AG04450 (cell line): ENCODE data around the gene ADI1. TPM values are rescaled to one million over a fixed set of nuclear protein-coding genes. Genes with fewer than 3 reads are reported as not detected.
"Not testable (repeated sequence)": the region's sequence is repeated elsewhere in the genome, so short reads cannot be mapped to it uniquely, and the experiment has no call there.

Source experiments
- CTCF ChIA-PET: fragments of 300-600, 350-600 bp; formaldehyde crosslinking; extraction: SDS; loops from one replicate; lab custom pipeline; 2022; ENCODE audit warnings: antibody characterized with exemption, inconsistent platforms; lab: Charles Lee
- POLR2A ChIA-PET: fragments of 350-600 bp; formaldehyde crosslinking; extraction: SDS; loops from one replicate; lab custom pipeline; 2021; ENCODE audit warnings: antibody characterized with exemption, inconsistent platforms; lab: Yijun Ruan, JAX
- DNase-seq: peaks from one replicate; pipeline ENCODE4 v3.0.0-alpha.2; 2011; ENCODE audit warnings: low read depth, low spot score
- H3K27ac ChIP-seq: one replicate; pipeline ENCODE4 v1.5.1; 2012; ENCODE audit warnings: low read depth, low read length, control low read depth
- H3K27me3 ChIP-seq: one replicate; pipeline ENCODE4 v1.6.0; 2012; ENCODE audit warnings: low read length; ENCODE audit not compliant: control insufficient read depth, insufficient read depth
- H3K4me3 ChIP-seq: 2 replicates; pipeline ENCODE4 v1.5.1; 2011; ENCODE audit warnings: mild to moderate bottlenecking, low read depth, low read length, control low read depth
- H3K9me3 ChIP-seq: 2 replicates; pipeline ENCODE4 v1.5.1; 2012; ENCODE audit warnings: low read length; ENCODE audit not compliant: control insufficient read depth, insufficient read depth
- polyA plus RNA-seq: library from polyadenylated mRNA; depleted of rRNA; stranded (reverse); fragments of >200 nt; gene quantifications from 2 replicates; pipeline ENCODE4 v1.2.3, GENCODE V29; 2011
- TF ChIP-seq, protein P1 (sequence below): IDR thresholded peaks from 2 replicates; pipeline ENCODE4 v1.5.1; 2011; ENCODE audit warnings: low read depth, low read length, control low read depth, inconsistent platforms

ADI1 gene
- polyA plus RNA-seq, 1 experiment: 71.4 TPM

DNA sequence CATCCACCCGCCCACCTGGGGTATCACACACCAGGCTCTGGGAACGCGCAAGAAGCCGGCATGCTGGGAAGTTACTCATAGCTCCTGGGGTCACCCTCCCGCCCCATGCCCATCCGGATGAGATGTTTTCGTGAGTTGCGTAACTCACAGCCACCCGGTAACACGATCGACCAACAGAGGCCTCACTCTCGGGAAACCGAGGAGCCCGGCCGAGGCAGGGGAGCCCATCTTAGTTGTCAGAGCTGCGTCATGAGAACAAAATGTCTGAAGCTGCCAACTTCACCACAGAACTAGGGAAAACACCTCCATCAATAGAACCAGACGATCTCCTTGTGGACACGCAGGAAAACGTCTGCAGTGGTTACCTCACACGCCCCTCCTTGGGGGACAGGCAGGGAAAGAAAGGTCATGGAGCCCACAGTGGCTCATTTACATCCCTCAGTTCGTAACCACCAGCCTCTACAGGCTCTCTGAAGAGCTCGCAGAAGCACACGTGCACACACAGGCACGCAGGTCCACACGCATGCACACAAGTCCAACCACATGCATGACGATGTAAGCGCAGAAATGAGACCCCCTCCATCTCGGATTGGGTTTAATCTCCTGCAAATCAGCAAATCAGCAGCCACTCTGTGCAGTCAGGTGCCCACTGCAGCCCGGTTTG is 26.2 kb downstream of the ADI1 start:
- peaks cover 3% of the 10 kb centered on the region; the same call in 1 of the 2 replicates for H3K9me3 ChIP-seq
- H3K27ac ChIP-seq: peak overlapping the region; percentile 95
- H3K4me3 ChIP-seq: peak overlapping the region; percentile 31
- peak; percentile 91 for DNase-seq
- H3K27me3 ChIP-seq: no peaks in the 10 kb centered on the region
- TF ChIP-seq, protein P1, sequence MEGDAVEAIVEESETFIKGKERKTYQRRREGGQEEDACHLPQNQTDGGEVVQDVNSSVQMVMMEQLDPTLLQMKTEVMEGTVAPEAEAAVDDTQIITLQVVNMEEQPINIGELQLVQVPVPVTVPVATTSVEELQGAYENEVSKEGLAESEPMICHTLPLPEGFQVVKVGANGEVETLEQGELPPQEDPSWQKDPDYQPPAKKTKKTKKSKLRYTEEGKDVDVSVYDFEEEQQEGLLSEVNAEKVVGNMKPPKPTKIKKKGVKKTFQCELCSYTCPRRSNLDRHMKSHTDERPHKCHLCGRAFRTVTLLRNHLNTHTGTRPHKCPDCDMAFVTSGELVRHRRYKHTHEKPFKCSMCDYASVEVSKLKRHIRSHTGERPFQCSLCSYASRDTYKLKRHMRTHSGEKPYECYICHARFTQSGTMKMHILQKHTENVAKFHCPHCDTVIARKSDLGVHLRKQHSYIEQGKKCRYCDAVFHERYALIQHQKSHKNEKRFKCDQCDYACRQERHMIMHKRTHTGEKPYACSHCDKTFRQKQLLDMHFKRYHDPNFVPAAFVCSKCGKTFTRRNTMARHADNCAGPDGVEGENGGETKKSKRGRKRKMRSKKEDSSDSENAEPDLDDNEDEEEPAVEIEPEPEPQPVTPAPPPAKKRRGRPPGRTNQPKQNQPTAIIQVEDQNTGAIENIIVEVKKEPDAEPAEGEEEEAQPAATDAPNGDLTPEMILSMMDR: 0 out of 2 replicates have a peak, but pooled peaks have one; percentile 5
- CTCF ChIA-PET: interaction anchor here (0.9 to 1.7 kb wide), 4 partner anchors 31 to 159 kb away, joined by 3 to 5 read pairs (median 3); no protein-coding TSS in a partner anchor
- POLR2A ChIA-PET: interaction anchor here (0.8 to 2.4 kb wide), 5 partner anchors 11 to 65 kb away, joined by 3 to 9 read pairs (median 5); partner anchors contain the start of gene RNASEH1

GRCh38 chr2:3492475-3492787 is 26.9 kb downstream of the ADI1 start:
- not testable (repeated sequence) for DNase-seq, H3K4me3 ChIP-seq, H3K9me3 ChIP-seq, H3K27me3 ChIP-seq
- peak overlapping the region; percentile 95 for H3K27ac ChIP-seq
- ChIA-PET CTCF (interaction anchor here (1.2 to 1.7 kb wide), 4 partner anchors 11 to 159 kb away, joined by 3 to 5 read pairs (median 3); no protein-coding TSS in a partner anchor), POLR2A (interaction anchor here (2.4 kb wide), 1 partner anchor 66 kb away, joined by 9 read pairs; the partner anchor contains the start of gene RNASEH1)

GRCh38 chr2:3491716-3492474 is 27.4 kb downstream of the ADI1 start:
- ChIA-PET POLR2A (interaction anchor here (2.4 kb wide), 1 partner anchor 66 kb away, joined by 9 read pairs; the partner anchor contains the start of gene RNASEH1), CTCF (interaction anchor here (1.2 to 1.7 kb wide), 3 partner anchors 11 to 160 kb away, joined by 3 read pairs; no protein-coding TSS in a partner anchor)

DNA sequence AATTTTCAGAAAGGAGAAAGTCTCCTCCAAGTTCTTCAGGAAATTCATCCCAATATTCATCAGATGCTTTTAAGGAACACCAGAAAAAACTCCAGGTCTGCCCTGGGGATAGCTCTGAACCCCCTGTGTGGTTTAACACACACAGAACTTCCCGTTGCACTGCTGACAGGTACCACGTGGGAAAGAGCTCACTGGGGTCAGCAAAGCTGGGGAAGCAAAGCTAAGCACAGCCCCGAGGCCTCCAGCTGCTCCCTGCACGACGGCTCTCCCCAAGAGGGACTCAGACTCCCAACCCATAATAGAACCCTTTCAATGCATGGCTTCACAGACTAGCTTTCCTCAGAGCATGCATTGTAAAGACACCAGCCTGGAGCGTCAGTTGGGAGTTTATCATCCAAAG is 28.0 kb downstream of the ADI1 start:
- H3K9me3 ChIP-seq: peaks cover 11% of the 10 kb centered on the region; the same call in 1 of the 2 replicates
- H3K4me3 ChIP-seq: no peak overlapping the region
- H3K27ac ChIP-seq: no peak overlapping the region
- H3K27me3 ChIP-seq: no peaks in the 10 kb centered on the region
- TF ChIP-seq, protein P1: no peak
- no peak for DNase-seq
- ChIA-PET CTCF (interaction anchor here (1.5 to 1.7 kb wide), 2 partner anchors 10 to 160 kb away, joined by 3 read pairs; no protein-coding TSS in a partner anchor), POLR2A (interaction anchor here (0.6 kb wide), 1 partner anchor 315 kb away, joined by 3 read pairs; no protein-coding TSS in a partner anchor)

More at GRCh38 chr2:3491716-3492474, 27.4 kb downstream of the ADI1 start:
- TF ChIP-seq, protein P1: no peak
- H3K4me3 ChIP-seq: no peak overlapping the region
- no peaks in the 10 kb centered on the region for H3K27me3 ChIP-seq
- DNase-seq: no peak
- peaks cover 7% of the 10 kb centered on the region; the same call in 1 of the 2 replicates for H3K9me3 ChIP-seq
- H3K27ac ChIP-seq: peak overlapping the region; percentile 95
